Neuronal stem cell (in vitro differentiated cells): ENCODE data around the gene SMAP1.

Source experiments
- DNase-seq: peaks from one replicate; pipeline ENCODE4 v3.0.0-alpha.2; 2013; ENCODE audit warnings: low spot score
- H2AFZ ChIP-seq: one replicate; pipeline ENCODE4 v1.6.1; 2013; ENCODE audit warnings: mild to moderate bottlenecking, low read length, inconsistent platforms
- H2AK5ac ChIP-seq: 2 replicates; pipeline ENCODE4 v1.6.1; 2013; ENCODE audit warnings: low read depth, mild to moderate bottlenecking, inconsistent platforms, low read length, moderate library complexity, mixed read lengths
- H2BK120ac ChIP-seq: 2 replicates; pipeline ENCODE4 v1.6.1; 2013; ENCODE audit warnings: low read depth, mild to moderate bottlenecking, inconsistent platforms, low read length, moderate library complexity, mixed read lengths
- H2BK12ac ChIP-seq: one replicate; pipeline ENCODE4 v1.6.1; 2013; ENCODE audit warnings: low read length, inconsistent platforms
- H2BK15ac ChIP-seq: 2 replicates; pipeline ENCODE4 v1.6.1; 2013; ENCODE audit warnings: mild to moderate bottlenecking, low read length, inconsistent platforms, mixed read lengths
- H2BK5ac ChIP-seq: one replicate; pipeline ENCODE4 v1.6.1; 2013; ENCODE audit warnings: inconsistent platforms, mild to moderate bottlenecking, low read length, moderate library complexity
- H3K14ac ChIP-seq: one replicate; pipeline ENCODE4 v1.6.1; 2013; ENCODE audit warnings: low read length, inconsistent platforms
- H3K18ac ChIP-seq: 2 replicates; pipeline ENCODE4 v1.6.1; 2013; ENCODE audit warnings: low read length, inconsistent platforms
- H3K23ac ChIP-seq: 2 replicates; pipeline ENCODE4 v1.6.1; 2013; ENCODE audit warnings: low read depth, mild to moderate bottlenecking, mixed read lengths, low read length, inconsistent platforms; ENCODE audit not compliant: poor library complexity
- H3K27ac ChIP-seq: replicated peaks from 3 replicates; pipeline ENCODE4 v1.5.1; 2013; ENCODE audit warnings: low read length, inconsistent platforms
- H3K27me3 ChIP-seq, 3 experiments: 2 replicates each; pipeline ENCODE4 v1.6.1; 2013; ENCODE audit warnings: low read length in 3 of 3, mild to moderate bottlenecking in 2 of 3, inconsistent platforms in 1 of 3, low read depth in 1 of 3, mixed read lengths in 1 of 3, moderate library complexity in 1 of 3; ENCODE audit not compliant: control insufficient read depth in 3 of 3, insufficient read depth in 3 of 3
- H3K36me3 ChIP-seq, 2 donors: replicated peaks in 1 of 2; 2 replicates each; pipeline ENCODE4 v1.6.1; 2013; ENCODE audit warnings: low read length in 2 of 2; ENCODE audit not compliant: control insufficient read depth in 2 of 2, insufficient read depth in 2 of 2
- H3K4ac ChIP-seq: 2 replicates; pipeline ENCODE4 v1.6.1; 2013; ENCODE audit warnings: inconsistent platforms, mild to moderate bottlenecking, low read length, moderate library complexity
- H3K4me1 ChIP-seq, 2 donors: 1 replicate in 1 of 2; 2 replicates in 1 of 2; pipeline ENCODE4 v1.6.1; 2013; ENCODE audit warnings: low read length in 2 of 2, low read depth in 1 of 2; ENCODE audit not compliant: control insufficient read depth in 2 of 2, insufficient read depth in 1 of 2
- H3K4me2 ChIP-seq: one replicate; pipeline ENCODE4 v1.6.1; 2013; ENCODE audit warnings: mild to moderate bottlenecking, low read length, inconsistent platforms; ENCODE audit not compliant: insufficient read depth, poor library complexity, severe bottlenecking
- H3K4me3 ChIP-seq, 2 donors: 2 replicates each; pipeline ENCODE4 v1.5.1; 2013; ENCODE audit warnings: low read length in 2 of 2, mild to moderate bottlenecking in 2 of 2, inconsistent platforms in 1 of 2, moderate library complexity in 1 of 2
- H3K79me1 ChIP-seq: one replicate; pipeline ENCODE4 v1.6.1; 2013; ENCODE audit warnings: low read depth, mild to moderate bottlenecking, inconsistent platforms, low read length, moderate library complexity
- H3K9ac ChIP-seq: one replicate; pipeline ENCODE4 v1.6.1; 2013; ENCODE audit warnings: mild to moderate bottlenecking, low read depth, low read length, inconsistent platforms; ENCODE audit not compliant: poor library complexity
- H3K9me3 ChIP-seq, 2 donors: replicated peaks in 1 of 2; 2 replicates each; pipeline versions ENCODE3 to v1.6.1; 2013; ENCODE audit warnings: low read length in 2 of 2, mild to moderate bottlenecking in 2 of 2, inconsistent platforms in 1 of 2, low read depth in 1 of 2, mixed read lengths in 1 of 2, moderate library complexity in 1 of 2; ENCODE audit not compliant: control insufficient read depth in 2 of 2, insufficient read depth in 1 of 2
- H4K8ac ChIP-seq: one replicate; pipeline ENCODE4 v1.6.1; 2013; ENCODE audit warnings: low read depth, mild to moderate bottlenecking, inconsistent platforms, low read length, moderate library complexity
- H4K91ac ChIP-seq: one replicate; pipeline ENCODE4 v1.6.1; 2013; ENCODE audit warnings: low read length, low read depth, mild to moderate bottlenecking, inconsistent platforms; ENCODE audit not compliant: poor library complexity
- WGBS, 2 donors: extraction: QIAGEN DNeasy Blood & Tissue Kit; methylation state at CpG; one replicate each; pipeline ENCODE4 v1.1.7; 2013; ENCODE audit warnings: missing lambda C conversion rate in 2 of 2, mixed read lengths in 1 of 2; ENCODE audit not compliant: insufficient read length in 2 of 2, insufficient replicate concordance in 1 of 2; ENCODE audit errors: extremely low coverage in 2 of 2; 5-methylcytosine and 5-hydroxymethylcytosine counted together

SMAP1 gene

DNA sequence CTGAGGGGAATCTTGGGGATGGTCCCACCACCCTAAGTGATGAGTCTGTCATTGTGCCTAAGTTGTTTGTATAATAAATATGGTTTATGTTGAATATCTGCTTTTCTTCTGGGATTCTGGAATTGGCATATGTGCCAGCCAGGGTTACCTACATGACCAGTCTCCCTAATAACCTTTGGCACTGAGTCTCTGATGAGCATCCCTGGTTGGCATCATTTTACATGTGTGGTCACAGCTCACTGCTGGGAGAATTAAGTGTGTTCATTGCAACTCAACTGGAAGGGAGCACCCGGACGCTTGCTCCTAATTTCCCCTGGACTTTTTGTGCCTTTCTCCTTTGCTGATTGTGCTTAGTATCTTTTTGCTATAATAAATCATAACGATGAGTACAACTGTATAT lies 8.1 kb downstream of the SMAP1 start:
- Histone ChIP-seq H3K27me3 (no peaks in the 10 kb centered on the region), H2AK5ac (no peak overlapping the region), H3K79me1 (peaks cover under 1% of the 10 kb centered on the region), H3K4me1 (peaks cover 0 to 4% of the 10 kb centered on the region in 2 donors), H2BK12ac (no peak overlapping the region), H2BK15ac (no peak overlapping the region), H3K9ac (no peak overlapping the region), H3K14ac (no peak overlapping the region), H2AFZ (no peak overlapping the region), H4K91ac (no peak overlapping the region), H4K8ac (no peak overlapping the region), H3K4me2 (no peak overlapping the region), H3K27ac (no peak overlapping the region), H3K18ac (no peak overlapping the region), H3K4me3 (no peak overlapping the region), H3K23ac (no peak overlapping the region), H2BK5ac (no peak overlapping the region), H3K9me3 (peaks cover 0 to 3% of the 10 kb centered on the region in 2 donors), H3K4ac (no peak overlapping the region), H2BK120ac (no peak overlapping the region), H3K36me3 (peaks cover 0 to 1% of the 10 kb centered on the region in 2 donors)
- WGBS, 2 donors, result no CpG with 5 or more reads among the region's 3 CpGs
- DNase-seq, result no peak

DNA sequence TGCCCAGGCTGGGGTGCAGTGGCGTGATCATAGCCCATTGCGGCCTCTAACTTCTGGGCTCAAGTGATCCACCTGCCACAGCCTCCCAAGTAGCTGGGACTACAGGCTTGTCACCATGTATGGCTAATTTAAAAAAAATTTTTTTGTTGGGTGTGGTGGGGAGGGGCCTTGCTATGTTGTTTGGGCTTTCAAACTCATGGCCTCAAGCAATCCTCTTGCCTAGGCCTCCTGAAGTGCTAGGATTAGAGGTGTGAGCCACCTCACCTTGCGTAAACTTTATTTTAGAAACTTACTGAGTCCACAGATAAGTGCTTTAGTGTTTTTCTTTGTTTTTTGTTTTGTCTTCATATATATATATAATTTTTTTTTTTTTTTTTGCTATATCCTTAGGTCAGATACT lies 9.1 kb downstream of the SMAP1 start:
- Histone ChIP-seq H2BK12ac (no peak overlapping the region), H4K91ac (no peak overlapping the region), H3K4me2 (no peak overlapping the region), H3K36me3 (no peaks in the 10 kb centered on the region), H4K8ac (no peak overlapping the region), H3K9me3 (peaks cover 0 to 3% of the 10 kb centered on the region in 2 donors), H3K4me3 (no peak overlapping the region), H3K14ac (no peak overlapping the region), H3K4me1 (peaks cover 0 to 4% of the 10 kb centered on the region in 2 donors), H3K27ac (no peak overlapping the region), H2AFZ (no peak overlapping the region), H2AK5ac (no peak overlapping the region), H3K18ac (no peak overlapping the region), H2BK120ac (no peak overlapping the region), H3K27me3 (no peaks in the 10 kb centered on the region), H2BK15ac (no peak overlapping the region), H3K23ac (no peak overlapping the region), H2BK5ac (no peak overlapping the region), H3K4ac (no peak overlapping the region), H3K9ac (no peak overlapping the region), H3K79me1 (peaks cover 1% of the 10 kb centered on the region)
- WGBS, 2 donors, result no CpG with 5 or more reads among the region's 3 CpGs
- no peak for DNase-seq

DNA sequence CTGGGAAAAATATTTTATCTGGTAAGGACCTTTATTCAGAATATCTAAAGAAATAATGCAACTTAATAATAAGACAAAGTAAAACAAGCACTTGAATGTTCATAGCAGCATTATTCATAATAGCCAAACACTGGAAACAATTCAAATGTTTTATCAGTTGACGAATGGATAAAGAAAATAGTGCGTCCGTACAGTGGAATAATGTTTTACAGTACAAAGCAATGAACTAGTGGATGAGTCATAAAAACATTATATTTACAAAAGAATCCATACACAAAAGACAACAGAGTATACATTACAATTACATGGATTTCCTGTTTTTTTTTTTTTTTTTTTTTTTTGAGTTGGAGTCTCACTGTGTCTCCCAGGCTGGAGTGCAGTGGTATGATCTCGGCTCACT lies 12.7 kb downstream of the SMAP1 start:
- H3K4me1 ChIP-seq, result no peaks in the 10 kb centered on the region
- H3K27me3 ChIP-seq, result no peaks in the 10 kb centered on the region

DNA sequence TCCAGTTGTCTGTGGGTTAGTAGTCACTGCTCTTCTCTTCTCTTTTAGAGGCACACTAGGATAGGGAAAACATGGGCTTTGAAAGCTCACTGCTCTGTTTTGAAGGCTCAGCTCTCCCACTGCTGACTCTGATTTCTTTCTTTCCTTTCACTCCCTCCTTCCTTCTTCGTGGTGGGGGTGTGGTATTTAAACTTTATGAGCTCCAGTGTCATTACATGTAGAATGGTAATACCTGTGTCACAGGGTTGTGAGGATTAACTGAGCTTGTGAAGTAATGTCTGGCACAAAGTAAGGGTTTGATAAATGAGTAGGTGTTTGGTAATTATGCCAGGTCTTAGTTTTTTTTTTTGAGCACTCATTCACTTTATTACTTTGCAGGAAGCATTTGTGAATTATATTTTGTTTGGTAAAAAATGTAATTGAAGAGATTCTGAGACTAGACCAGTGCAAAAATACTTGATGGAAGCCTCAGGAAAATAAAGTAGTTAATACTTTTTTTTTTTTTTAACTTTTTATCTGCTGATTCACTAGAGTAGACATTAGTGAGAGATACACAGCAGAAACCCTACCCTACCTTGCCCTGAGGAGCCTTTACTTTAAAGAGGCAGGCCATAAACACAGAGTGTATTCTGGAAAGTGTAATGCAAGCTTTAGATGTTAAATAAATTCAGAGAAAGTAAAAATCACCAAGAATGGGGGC lies 17.3 kb downstream of the SMAP1 start:
- no peak overlapping the region for H2AK5ac ChIP-seq
- H3K4ac ChIP-seq, result no peak overlapping the region
- H2BK12ac ChIP-seq, result no peak overlapping the region
- H3K18ac ChIP-seq, result no peak overlapping the region
- H3K79me1 ChIP-seq, result peaks cover 1% of the 10 kb centered on the region
- H3K4me1 ChIP-seq, result no peaks in the 10 kb centered on the region
- no peak overlapping the region for H3K4me3 ChIP-seq
- H3K36me3 ChIP-seq, result no peaks in the 10 kb centered on the region
- H2BK120ac ChIP-seq, result no peak overlapping the region
- H3K4me2 ChIP-seq, result no peak overlapping the region
- no peak overlapping the region for H4K91ac ChIP-seq
- H3K9me3 ChIP-seq, result no peaks in the 10 kb centered on the region
- no peak overlapping the region for H3K27ac ChIP-seq
- H3K27me3 ChIP-seq, result no peaks in the 10 kb centered on the region
- no peak overlapping the region for H2AFZ ChIP-seq
- no peak overlapping the region for H3K23ac ChIP-seq
- no peak overlapping the region for H2BK15ac ChIP-seq
- DNase-seq, result no peak
- no peak overlapping the region for H2BK5ac ChIP-seq
- no CpG with 5 or more reads among the region's 1 CpG for WGBS, 2 donors
- H3K14ac ChIP-seq, result no peak overlapping the region
- H3K9ac ChIP-seq, result no peak overlapping the region
- H4K8ac ChIP-seq, result no peak overlapping the region

More for the DNA sequence above, 12.7 kb downstream of the SMAP1 start:
- no peak overlapping the region for H3K23ac ChIP-seq
- no peak for DNase-seq
- H4K91ac ChIP-seq, result no peak overlapping the region
- peaks cover 0 to 3% of the 10 kb centered on the region in 2 donors for H3K9me3 ChIP-seq
- no peak overlapping the region for H2BK5ac ChIP-seq
- no peak overlapping the region for H2AFZ ChIP-seq
- no peak overlapping the region for H3K4me2 ChIP-seq
- H2AK5ac ChIP-seq, result no peak overlapping the region
- no peak overlapping the region for H4K8ac ChIP-seq
- peaks cover 1% of the 10 kb centered on the region for H3K79me1 ChIP-seq
- WGBS, 2 donors, result no CpG with 5 or more reads among the region's 4 CpGs
- no peak overlapping the region for H3K9ac ChIP-seq
- no peak overlapping the region for H3K14ac ChIP-seq
- H2BK120ac ChIP-seq, result no peak overlapping the region
- no peak overlapping the region for H3K4me3 ChIP-seq
- H3K36me3 ChIP-seq, result no peaks in the 10 kb centered on the region
- H3K27ac ChIP-seq, result no peak overlapping the region
- no peak overlapping the region for H2BK15ac ChIP-seq
- no peak overlapping the region for H3K4ac ChIP-seq
- no peak overlapping the region for H2BK12ac ChIP-seq
- no peak overlapping the region for H3K18ac ChIP-seq
